HG03520 (cell line): ENCODE results near the gene TP53TG3E.
"Not testable (repeated sequence)": the region's sequence is repeated elsewhere in the genome, so short reads cannot be mapped to it uniquely, and the experiment has no call there.

Experiments used
- ATAC-seq: cut with Tn5 transposase; IDR thresholded peaks from one replicate; pipeline ENCODE4 v1.9.1; 2021; ENCODE audit warnings: mild to moderate bottlenecking, moderate library complexity; ENCODE audit not compliant: unreplicated experiment

TP53TG3E gene, protein sequence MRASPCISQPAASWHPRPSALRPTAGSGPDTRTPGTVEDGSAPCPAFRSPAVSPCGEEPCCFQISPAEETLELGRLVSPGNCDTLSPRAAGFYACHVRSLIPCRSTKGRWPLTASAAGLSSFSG

GRCh38 chr16:33304006-33304405 is at the start of gene TP53TG3E:
TP53TG3E (plus strand) TSS chr16:33304306; CDS start chr16:33304374, 68 bp downstream.
- ATAC-seq: not testable (repeated sequence)

DNA sequence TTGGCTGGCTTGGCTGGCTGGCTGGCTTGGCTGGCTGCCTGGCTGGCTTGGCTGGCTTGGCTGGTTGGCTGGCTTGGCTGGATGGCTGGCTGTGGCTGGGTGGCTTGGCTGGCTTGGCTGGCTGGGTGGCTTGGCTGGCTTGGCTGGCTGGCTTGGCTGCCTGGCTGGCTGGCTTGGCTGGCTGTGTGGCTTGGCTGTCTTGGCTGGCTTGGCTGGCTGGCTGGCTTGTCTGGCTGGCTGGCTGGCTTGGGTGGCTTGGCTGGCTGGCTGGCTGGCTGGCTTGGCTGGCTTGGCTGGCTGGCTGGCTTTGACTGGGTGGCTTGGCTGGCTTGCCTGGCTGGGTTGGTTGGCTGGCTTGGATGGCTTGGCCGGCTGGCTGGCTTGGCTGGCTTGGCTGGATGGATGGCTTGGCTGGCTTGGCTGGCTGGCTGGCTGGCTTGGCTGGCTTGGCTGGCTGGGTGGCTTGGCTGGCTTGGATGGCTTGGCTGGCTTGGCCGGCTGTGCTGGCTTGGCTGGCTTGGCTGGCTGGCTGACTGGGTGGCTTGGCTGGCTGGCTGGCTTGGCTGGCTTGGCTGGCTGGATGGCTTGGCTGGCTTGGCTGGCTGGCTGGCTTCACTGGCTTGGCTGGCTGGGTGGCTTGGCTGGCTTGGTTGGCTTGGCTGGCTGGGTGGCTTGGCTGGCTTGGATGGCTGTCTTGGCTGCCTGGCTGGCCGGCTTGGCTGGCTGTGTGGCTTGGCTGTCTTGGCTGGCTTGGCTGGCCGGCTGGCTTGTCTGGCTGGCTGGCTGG is 32.3 kb downstream of the TP53TG3E start:
- not testable (repeated sequence) for ATAC-seq

- not testable (repeated sequence) for ATAC-seq
These were observed 33.8 kb downstream of the TP53TG3E start for GRCh38 chr16:33337627-33338542.

- ATAC-seq: not testable (repeated sequence)
These were observed 34.4 kb downstream of the TP53TG3E start for GRCh38 chr16:33338543-33338951.

DNA sequence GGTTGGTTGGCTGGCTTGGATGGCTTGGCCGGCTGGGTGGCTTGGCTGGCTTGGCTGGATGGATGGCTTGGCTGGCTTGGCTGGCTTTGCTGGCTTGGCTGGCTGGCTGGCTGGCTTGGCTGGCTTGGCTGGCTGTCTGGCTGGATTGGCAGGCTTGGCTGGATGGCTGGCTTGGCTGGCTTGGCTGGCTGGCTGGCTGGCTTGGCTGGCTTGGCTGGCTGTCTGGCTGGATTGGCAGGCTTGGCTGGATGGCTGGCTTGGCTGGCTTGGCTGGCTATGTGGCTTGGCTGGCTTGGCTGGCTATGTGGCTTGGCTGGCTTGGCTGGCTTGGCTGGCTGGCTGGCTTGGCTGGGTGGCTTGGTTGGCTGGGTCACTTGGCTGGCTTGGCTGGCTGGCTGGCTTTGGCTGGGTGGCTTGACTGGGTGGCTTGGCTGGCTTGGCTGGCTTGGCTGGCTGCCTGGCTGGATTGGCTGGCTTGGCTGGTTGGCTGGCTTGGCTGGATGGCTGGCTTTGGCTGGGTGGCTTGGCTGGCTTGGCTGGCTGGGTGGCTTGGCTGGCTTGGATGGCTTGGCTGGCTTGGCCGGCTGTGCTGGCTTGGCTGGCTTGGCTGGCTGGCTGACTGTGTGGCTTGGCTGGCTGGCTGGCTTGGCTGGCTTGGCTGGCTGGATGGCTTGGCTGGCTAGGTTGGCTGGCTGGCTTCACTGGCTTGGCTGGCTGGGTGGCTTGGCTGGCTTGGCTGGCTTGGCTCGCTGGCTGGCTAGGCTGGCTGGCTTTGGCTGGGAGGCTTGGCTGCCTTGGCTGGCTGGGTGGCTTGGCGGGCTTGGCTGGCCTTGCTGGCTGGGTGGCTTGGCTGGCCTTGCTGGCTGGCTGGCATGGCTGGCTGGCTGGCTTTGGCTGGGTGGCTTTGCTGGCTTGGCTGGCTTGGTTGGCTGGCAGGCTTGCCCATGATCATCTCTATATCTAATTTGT is 35.3 kb downstream of the TP53TG3E start:
- not testable (repeated sequence) for ATAC-seq
